ENCODE results near the gene LRRD1. TPM values are rescaled to one million over a fixed set of nuclear protein-coding genes. Genes with fewer than 3 reads are reported as not detected.

The LRRD1 gene
- total RNA-seq (ENCODE audit: unreplicated experiment) = 0.15 TPM
- long read RNA-seq = 0 reads

DNA sequence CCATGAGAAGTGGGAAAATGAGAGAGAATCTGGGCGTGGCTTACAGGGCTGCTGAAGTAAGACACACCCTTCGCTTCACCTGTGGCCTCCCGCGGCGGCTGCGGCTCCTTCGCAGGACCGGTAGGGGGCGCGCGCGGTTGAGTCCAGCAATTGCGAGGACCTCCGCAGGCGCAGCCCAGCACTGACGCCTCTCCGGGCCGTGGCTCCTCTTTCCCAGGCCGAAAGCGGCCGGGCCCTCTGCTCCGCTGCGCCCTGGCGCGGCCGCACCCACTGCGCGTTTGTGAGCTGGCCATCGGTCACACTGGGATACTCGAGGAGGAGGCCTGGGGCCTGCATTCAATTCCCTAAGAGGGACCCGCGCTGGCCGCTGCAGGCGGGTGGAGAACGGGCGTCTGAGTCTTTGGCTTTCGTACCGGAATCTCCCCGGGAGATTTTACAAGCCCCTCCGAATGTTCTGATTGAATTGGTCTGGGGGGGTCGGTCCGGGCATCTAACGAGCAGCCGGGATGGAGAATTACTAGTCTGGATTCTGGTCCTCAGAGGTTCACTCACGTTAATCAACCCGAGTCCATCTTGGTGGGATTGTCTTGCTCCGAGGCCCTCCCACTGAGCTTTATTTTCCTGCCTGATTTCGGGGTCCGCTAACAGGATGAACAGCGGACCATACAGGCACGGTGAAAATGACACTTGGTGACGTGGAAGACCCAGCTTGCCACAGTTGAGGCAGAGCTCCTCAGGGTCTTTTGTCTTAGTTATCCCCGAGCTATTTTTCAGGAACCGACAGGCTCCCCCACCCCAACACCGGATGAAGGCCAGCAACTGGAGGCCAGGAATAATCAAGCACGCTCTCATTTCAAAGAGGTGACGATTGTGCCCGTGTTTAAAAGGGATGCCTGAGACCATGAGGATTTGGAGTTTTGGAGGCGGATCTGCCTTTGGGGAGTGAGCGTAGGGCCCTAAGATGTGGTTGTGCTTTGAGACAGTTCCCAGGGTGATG, at the start of gene LRRD1:
Gene LRRD1, minus strand, starts transcription at position 215 of the 997 bp plus-strand sequence. CDS start 13,940 bp downstream, outside the sequence.
- DNase-seq = peak; percentile 93
- no peaks in the 10 kb centered on the region for H3K36me3 Mint-ChIP-seq (ENCODE audit: unreplicated experiment)
- peak within 1 kb of the TSS; percentile 81 for H3K4me3 Mint-ChIP-seq (ENCODE audit: unreplicated experiment)
- peaks cover 2% of the 10 kb centered on the region for H3K9me3 Mint-ChIP-seq (ENCODE audit: unreplicated experiment)
- no peaks in the 10 kb centered on the region for H3K4me1 Mint-ChIP-seq (ENCODE audit: low read depth, unreplicated experiment)
- TF ChIP-seq, protein P1, sequence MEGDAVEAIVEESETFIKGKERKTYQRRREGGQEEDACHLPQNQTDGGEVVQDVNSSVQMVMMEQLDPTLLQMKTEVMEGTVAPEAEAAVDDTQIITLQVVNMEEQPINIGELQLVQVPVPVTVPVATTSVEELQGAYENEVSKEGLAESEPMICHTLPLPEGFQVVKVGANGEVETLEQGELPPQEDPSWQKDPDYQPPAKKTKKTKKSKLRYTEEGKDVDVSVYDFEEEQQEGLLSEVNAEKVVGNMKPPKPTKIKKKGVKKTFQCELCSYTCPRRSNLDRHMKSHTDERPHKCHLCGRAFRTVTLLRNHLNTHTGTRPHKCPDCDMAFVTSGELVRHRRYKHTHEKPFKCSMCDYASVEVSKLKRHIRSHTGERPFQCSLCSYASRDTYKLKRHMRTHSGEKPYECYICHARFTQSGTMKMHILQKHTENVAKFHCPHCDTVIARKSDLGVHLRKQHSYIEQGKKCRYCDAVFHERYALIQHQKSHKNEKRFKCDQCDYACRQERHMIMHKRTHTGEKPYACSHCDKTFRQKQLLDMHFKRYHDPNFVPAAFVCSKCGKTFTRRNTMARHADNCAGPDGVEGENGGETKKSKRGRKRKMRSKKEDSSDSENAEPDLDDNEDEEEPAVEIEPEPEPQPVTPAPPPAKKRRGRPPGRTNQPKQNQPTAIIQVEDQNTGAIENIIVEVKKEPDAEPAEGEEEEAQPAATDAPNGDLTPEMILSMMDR (IDR thresholded peaks at IDR 0.05; ENCODE audit: partially characterized antibody, unreplicated experiment) = peak; percentile 97
- H3K27ac Mint-ChIP-seq (ENCODE audit: unreplicated experiment) = peak within 1 kb of the TSS; percentile 70
- H3K27me3 Mint-ChIP-seq (ENCODE audit: unreplicated experiment) = no peaks in the 10 kb centered on the region

DNA sequence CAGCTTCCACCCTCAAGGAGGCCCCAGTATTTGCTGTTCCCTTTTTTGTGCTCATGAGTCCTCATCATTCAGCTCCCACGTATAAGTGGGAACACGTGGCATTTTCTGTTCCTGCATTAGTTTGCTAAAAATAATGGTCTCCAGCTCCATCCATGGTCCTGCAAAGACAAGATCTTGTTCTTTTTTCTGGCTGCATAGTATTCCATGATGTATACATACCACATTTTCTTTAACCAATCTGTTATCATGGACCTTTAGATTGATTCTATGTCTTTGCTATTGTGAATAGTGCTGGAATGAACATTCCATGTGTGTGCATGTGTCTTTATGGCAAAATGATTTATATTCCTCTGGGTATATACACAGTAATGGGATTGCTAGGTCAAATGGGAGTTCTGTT, 49.8 kb upstream of the LRRD1 start:
- peaks cover 17% of the 10 kb centered on the region for H3K36me3 Mint-ChIP-seq (ENCODE audit: unreplicated experiment)
- TF ChIP-seq, protein P1 (IDR thresholded peaks at IDR 0.05; ENCODE audit: partially characterized antibody, unreplicated experiment) = no peak

DNA sequence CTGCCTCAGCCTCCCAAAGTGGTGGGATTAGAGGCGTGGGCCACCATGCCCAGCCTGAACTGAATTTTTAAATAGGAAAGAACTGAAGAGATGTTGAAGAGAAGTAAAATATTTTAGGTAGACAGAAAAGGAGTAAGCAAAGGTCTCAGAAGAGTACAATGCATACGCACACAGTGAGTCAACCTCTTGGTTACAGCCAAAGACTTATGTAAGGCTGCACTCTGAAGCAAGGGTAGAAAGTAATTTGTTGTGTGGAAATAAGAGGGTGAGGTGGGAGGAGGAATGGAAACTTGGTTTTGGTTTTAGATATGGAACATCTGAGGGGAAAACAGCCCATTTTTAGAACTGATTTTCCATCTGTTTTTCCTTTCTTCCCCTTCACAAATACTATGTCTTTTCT, 49.2 kb upstream of the LRRD1 start:
- TF ChIP-seq, protein P1 (IDR thresholded peaks at IDR 0.05; ENCODE audit: partially characterized antibody, unreplicated experiment) = no peak
- H3K9me3 Mint-ChIP-seq (ENCODE audit: unreplicated experiment) = no peaks in the 10 kb centered on the region
- H3K36me3 Mint-ChIP-seq (ENCODE audit: unreplicated experiment) = peaks cover 17% of the 10 kb centered on the region
- H3K27me3 Mint-ChIP-seq (ENCODE audit: unreplicated experiment) = no peaks in the 10 kb centered on the region
- H3K4me3 Mint-ChIP-seq (ENCODE audit: unreplicated experiment) = no peak overlapping the region
- DNase-seq = no peak
- H3K4me1 Mint-ChIP-seq (ENCODE audit: low read depth, unreplicated experiment) = no peaks in the 10 kb centered on the region
- H3K27ac Mint-ChIP-seq (ENCODE audit: unreplicated experiment) = no peak overlapping the region

More for the DNA sequence above, 49.8 kb upstream of the LRRD1 start:
- Mint-ChIP-seq H3K4me3 (ENCODE audit: unreplicated experiment) (no peak overlapping the region), H3K4me1 (ENCODE audit: low read depth, unreplicated experiment) (no peaks in the 10 kb centered on the region), H3K27me3 (ENCODE audit: unreplicated experiment) (no peaks in the 10 kb centered on the region), H3K27ac (ENCODE audit: unreplicated experiment) (no peak overlapping the region), H3K9me3 (ENCODE audit: unreplicated experiment) (no peaks in the 10 kb centered on the region)
- no peak for DNase-seq

DNA sequence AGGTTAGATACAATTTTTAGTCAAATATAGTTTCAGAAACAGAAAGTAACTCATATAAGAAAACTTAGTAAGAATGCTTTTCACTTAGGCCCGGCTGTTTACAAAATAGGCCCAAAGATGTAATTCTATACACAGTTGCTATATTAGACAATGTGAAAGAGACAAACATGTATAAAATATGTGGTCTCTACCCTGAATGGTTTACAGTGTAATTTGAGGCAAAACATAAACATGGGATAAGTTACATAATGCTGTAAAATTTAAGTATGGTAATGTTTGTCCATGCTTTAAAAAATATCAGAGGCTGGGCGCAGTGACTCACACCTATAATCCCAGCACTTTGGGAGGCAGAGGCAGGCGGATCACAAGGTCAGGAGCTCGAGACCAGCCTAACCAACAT, 48.0 kb upstream of the LRRD1 start:
- TF ChIP-seq, protein P1 (IDR thresholded peaks at IDR 0.05; ENCODE audit: partially characterized antibody, unreplicated experiment) = no peak
- Mint-ChIP-seq H3K27me3 (ENCODE audit: unreplicated experiment) (no peaks in the 10 kb centered on the region), H3K27ac (ENCODE audit: unreplicated experiment) (no peak overlapping the region), H3K4me1 (ENCODE audit: low read depth, unreplicated experiment) (no peaks in the 10 kb centered on the region), H3K4me3 (ENCODE audit: unreplicated experiment) (no peak overlapping the region), H3K9me3 (ENCODE audit: unreplicated experiment) (no peaks in the 10 kb centered on the region), H3K36me3 (ENCODE audit: unreplicated experiment) (peaks cover 17% of the 10 kb centered on the region)
- no peak for DNase-seq

DNA sequence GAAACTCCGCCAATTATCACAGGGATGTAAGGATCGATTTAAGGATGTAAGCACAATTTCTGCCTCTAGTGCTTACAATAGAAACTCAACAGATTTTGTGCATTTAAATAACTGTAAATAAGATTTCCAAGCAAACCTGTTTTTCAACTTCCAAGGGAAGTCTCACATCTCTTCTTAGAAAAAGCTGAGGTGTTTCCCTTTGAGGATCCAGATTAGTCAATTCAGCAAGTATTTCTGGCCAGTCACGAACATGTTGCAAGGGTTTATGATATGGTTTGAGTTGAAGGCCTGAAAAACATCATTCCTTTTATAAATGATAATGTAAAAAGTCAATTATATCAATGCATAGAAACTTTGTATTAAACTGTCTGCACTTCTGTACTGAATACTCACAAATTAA, 42.8 kb upstream of the LRRD1 start:
- no peaks in the 10 kb centered on the region for H3K9me3 Mint-ChIP-seq (ENCODE audit: unreplicated experiment)
- H3K27ac Mint-ChIP-seq (ENCODE audit: unreplicated experiment) = no peak overlapping the region
- TF ChIP-seq, protein P1 (IDR thresholded peaks at IDR 0.05; ENCODE audit: partially characterized antibody, unreplicated experiment) = no peak
- peaks cover 5% of the 10 kb centered on the region for H3K36me3 Mint-ChIP-seq (ENCODE audit: unreplicated experiment)
- H3K27me3 Mint-ChIP-seq (ENCODE audit: unreplicated experiment) = no peaks in the 10 kb centered on the region
- no peak for DNase-seq
- no peak overlapping the region for H3K4me3 Mint-ChIP-seq (ENCODE audit: unreplicated experiment)
- H3K4me1 Mint-ChIP-seq (ENCODE audit: low read depth, unreplicated experiment) = no peaks in the 10 kb centered on the region

All from glutamatergic neuron (in vitro differentiated cells).